Prostate gland (tissue), 2 donors: ENCODE results near the gene NLRP9. TPM values are rescaled to one million over a fixed set of nuclear protein-coding genes. Genes with fewer than 3 reads are reported as not detected.

Source experiments
- DNase-seq: peaks from one replicate; pipeline ENCODE4 v3.0.0-alpha.2; 2019; ENCODE audit warnings: low spot score
- H3K27ac ChIP-seq, 2 donors: fragments of 200-600 bp; sonication (generic); 2 replicates each; pipeline ENCODE4 v1.5.1; 2017 to 2019
- H3K27me3 ChIP-seq: fragments of 200-600 bp; sonication (generic); replicated peaks from 2 replicates; pipeline ENCODE4 v1.5.1; 2019; ENCODE audit not compliant: insufficient read depth
- H3K36me3 ChIP-seq, 2 donors: fragments of 200-600 bp; sonication (generic); 1 replicate in 1 of 2; 2 replicates in 1 of 2; pipeline versions ENCODE4 v1.5.1 to v1.8.1; 2017 to 2019
- H3K4me1 ChIP-seq: fragments of 200-600 bp; sonication (generic); replicated peaks from 2 replicates; pipeline ENCODE4 v1.5.1; 2019
- H3K4me3 ChIP-seq, 2 donors: fragments of 200-600 bp; sonication (generic); 2 replicates each; pipeline ENCODE4 v1.5.1; 2017 to 2019
- H3K9me3 ChIP-seq: fragments of 200-600 bp; sonication (generic); 2 replicates; pipeline ENCODE4 v1.5.1; 2017
- POLR2A ChIP-seq: fragments of 450-650 bp; IDR thresholded peaks from one replicate; pipeline ENCODE4 v1.6.1; 2016; ENCODE audit warnings: antibody characterized with exemption, mild to moderate bottlenecking
- POLR2AphosphoS5 ChIP-seq: sonication (generic); formaldehyde crosslinking; IDR thresholded peaks from one replicate; pipeline ENCODE4 v1.6.1; 2017; ENCODE audit warnings: antibody characterized with exemption
- WGBS: methylation state at CpG from one replicate; pipeline ENCODE4 v1.1.5; 2018; 5-methylcytosine and 5-hydroxymethylcytosine counted together
- intact Hi-C: fragments of 100-400 bp; cut with DNase I; formaldehyde crosslinking; loops from one replicate; pipeline ENCODE4 v1.14.2; 2022
- total RNA-seq, 2 donors: library from RNA; depleted of rRNA; stranded (reverse); fragments of >200 nt; gene quantifications; one replicate each; pipeline ENCODE4 v1.1.0, GENCODE V29; 2016
- TF ChIP-seq, protein P1 (sequence below), 4 experiments: fragments of 200-600 bp in 2 of 4; fragments of 450-650 bp in 2 of 4; sonication (generic) in 2 of 4; IDR thresholded peaks; 1 replicate in 3 of 4; 2 replicates in 1 of 4; pipeline ENCODE4 v1.5.1; 2016 to 2019; ENCODE audit warnings: antibody characterized with exemption in 4 of 4, mild to moderate bottlenecking in 2 of 4, moderate library complexity in 2 of 4

The NLRP9 gene
- total RNA-seq, 2 donors from 2014 or later, result 4.0 TPM; not detected in 1

DNA sequence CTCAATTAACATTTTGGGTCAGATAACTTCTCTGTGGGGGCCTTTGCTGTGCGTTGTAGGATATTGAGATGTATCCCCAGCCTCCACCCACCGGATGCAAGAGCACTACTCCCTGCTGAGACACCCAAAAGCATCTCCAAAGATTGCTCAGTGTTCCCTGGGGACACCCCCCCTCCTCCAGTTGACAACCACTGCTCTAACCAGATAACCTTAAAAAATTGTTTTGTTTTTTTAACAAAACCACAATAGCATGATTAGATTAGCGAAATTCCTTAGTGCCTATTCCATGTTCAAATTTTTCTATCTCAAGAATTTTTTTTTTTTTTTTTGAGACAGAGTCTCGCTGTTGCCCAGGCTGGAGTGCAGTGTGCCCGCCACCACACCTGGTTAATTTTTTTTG lies 65.8 kb downstream of the NLRP9 start:
- no peaks in the 10 kb centered on the region for H3K27me3 ChIP-seq
- H3K9me3 ChIP-seq, result no peaks in the 10 kb centered on the region
- peaks cover 6% of the 10 kb centered on the region for H3K4me1 ChIP-seq
- H3K36me3 ChIP-seq, result peaks cover 18% of the 10 kb centered on the region in 2 donors
- H3K27ac ChIP-seq, result no peak overlapping the region
- DNase-seq, result no peak
- WGBS, result 88% methylated on average over 5 of the region's 5 CpGs
- intact Hi-C loops, result no loop called here
- no peak for TF ChIP-seq POLR2A
- TF ChIP-seq POLR2AphosphoS5, result no peak
- TF ChIP-seq, protein P1, sequence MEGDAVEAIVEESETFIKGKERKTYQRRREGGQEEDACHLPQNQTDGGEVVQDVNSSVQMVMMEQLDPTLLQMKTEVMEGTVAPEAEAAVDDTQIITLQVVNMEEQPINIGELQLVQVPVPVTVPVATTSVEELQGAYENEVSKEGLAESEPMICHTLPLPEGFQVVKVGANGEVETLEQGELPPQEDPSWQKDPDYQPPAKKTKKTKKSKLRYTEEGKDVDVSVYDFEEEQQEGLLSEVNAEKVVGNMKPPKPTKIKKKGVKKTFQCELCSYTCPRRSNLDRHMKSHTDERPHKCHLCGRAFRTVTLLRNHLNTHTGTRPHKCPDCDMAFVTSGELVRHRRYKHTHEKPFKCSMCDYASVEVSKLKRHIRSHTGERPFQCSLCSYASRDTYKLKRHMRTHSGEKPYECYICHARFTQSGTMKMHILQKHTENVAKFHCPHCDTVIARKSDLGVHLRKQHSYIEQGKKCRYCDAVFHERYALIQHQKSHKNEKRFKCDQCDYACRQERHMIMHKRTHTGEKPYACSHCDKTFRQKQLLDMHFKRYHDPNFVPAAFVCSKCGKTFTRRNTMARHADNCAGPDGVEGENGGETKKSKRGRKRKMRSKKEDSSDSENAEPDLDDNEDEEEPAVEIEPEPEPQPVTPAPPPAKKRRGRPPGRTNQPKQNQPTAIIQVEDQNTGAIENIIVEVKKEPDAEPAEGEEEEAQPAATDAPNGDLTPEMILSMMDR (IDR thresholded peaks at IDR 0.05), result no peak
- H3K4me3 ChIP-seq, result no peak overlapping the region

- no peak for DNase-seq
- Histone ChIP-seq H3K36me3 (peaks cover 18 to 30% of the 10 kb centered on the region in 2 donors), H3K4me1 (no peaks in the 10 kb centered on the region), H3K27me3 (no peaks in the 10 kb centered on the region), H3K9me3 (no peaks in the 10 kb centered on the region), H3K4me3 (no peak overlapping the region), H3K27ac (no peak overlapping the region)
- intact Hi-C loops, result no loop called here
- WGBS, result 73% methylated on average over 2 of the region's 2 CpGs
- TF ChIP-seq, protein P1 (IDR thresholded peaks at IDR 0.05), result no peak
- TF ChIP-seq POLR2A, result no peak
- no peak for TF ChIP-seq POLR2AphosphoS5
These were observed 67.2 kb downstream of the NLRP9 start for GRCh38 chr19:55671054-55671378.

GRCh38 chr19:55670280-55671053 lies 67.7 kb downstream of the NLRP9 start:
- 81% methylated on average over 22 of the region's 23 CpGs for WGBS
- H3K27me3 ChIP-seq, result no peaks in the 10 kb centered on the region
- no peak overlapping the region for H3K27ac ChIP-seq
- peaks cover 21 to 30% of the 10 kb centered on the region in 2 donors for H3K36me3 ChIP-seq
- H3K4me1 ChIP-seq, result no peaks in the 10 kb centered on the region
- intact Hi-C loops, result no loop called here
- H3K4me3 ChIP-seq, result no peak overlapping the region
- TF ChIP-seq POLR2AphosphoS5, result no peak
- TF ChIP-seq, protein P1 (IDR thresholded peaks at IDR 0.05), result no peak
- TF ChIP-seq POLR2A, result no peak
- no peak for DNase-seq
- H3K9me3 ChIP-seq, result no peaks in the 10 kb centered on the region

GRCh38 chr19:55669418-55670279 lies 68.6 kb downstream of the NLRP9 start:
- 82% methylated on average over 40 of the region's 43 CpGs for WGBS
- Histone ChIP-seq H3K36me3 (peaks cover 21 to 32% of the 10 kb centered on the region in 2 donors), H3K4me1 (no peaks in the 10 kb centered on the region)

More at GRCh38 chr19:55669418-55670279, 68.6 kb downstream of the NLRP9 start:
- Histone ChIP-seq H3K27me3 (no peaks in the 10 kb centered on the region), H3K4me3 (no peak overlapping the region), H3K27ac (no peak overlapping the region), H3K9me3 (no peaks in the 10 kb centered on the region)
- no peak for DNase-seq
- intact Hi-C loops, result no loop called here
- no peak for TF ChIP-seq POLR2AphosphoS5
- no peak for TF ChIP-seq POLR2A
- TF ChIP-seq, protein P1 (IDR thresholded peaks at IDR 0.05), result no peak
